Mononuclear cell (primary cell): ENCODE data around the gene TRIM2. TPM values are rescaled to one million over a fixed set of nuclear protein-coding genes. Genes with fewer than 3 reads are reported as not detected.

Experiments used
- H3K27me3 ChIP-seq: 2 replicates; pipeline ENCODE4 v1.6.0; 2011; ENCODE audit warnings: low read length, control low read depth; ENCODE audit not compliant: insufficient read depth
- H3K4me1 ChIP-seq: 2 replicates; pipeline ENCODE4 v1.5.1; 2011; ENCODE audit warnings: mild to moderate bottlenecking, low read length, control low read depth; ENCODE audit not compliant: insufficient read depth
- H3K4me3 ChIP-seq: 2 replicates; pipeline ENCODE4 v1.5.1; 2011; ENCODE audit warnings: mild to moderate bottlenecking, low read length, moderate library complexity
- H3K9me3 ChIP-seq: 2 replicates; pipeline ENCODE4 v1.5.1; 2011; ENCODE audit warnings: low read depth, mild to moderate bottlenecking, control low read depth, low read length
- total RNA-seq: library from RNA; depleted of rRNA; stranded (reverse); fragments of >200 nt; gene quantifications from one replicate; pipeline ENCODE4 v1.2.3, GENCODE V29; 2012

The TRIM2 gene
- total RNA-seq, 1 donor, result 1.7 TPM

DNA sequence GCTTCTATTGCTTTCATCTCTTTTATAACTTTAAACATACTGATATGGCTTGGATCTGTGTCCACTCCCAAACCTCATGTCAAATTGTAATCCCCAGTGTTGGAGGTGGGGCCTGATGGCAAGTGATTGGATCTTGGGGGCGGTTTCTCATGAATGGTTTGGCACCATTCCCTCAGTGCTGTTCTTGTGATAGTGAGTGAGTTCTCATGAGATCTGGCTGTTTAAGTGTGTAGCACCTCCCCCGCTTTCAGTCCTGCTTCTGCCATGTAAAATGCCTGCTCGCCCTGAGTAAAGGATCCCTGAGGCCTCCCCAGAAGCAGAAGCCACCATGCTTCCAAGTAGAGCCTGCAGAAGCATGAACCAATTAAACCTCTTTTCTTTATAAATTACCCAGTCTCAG is 157.9 kb downstream of the TRIM2 start:
- Histone ChIP-seq H3K9me3 (no peaks in the 10 kb centered on the region), H3K4me1 (no peaks in the 10 kb centered on the region), H3K4me3 (no peak overlapping the region), H3K27me3 (no peaks in the 10 kb centered on the region)

DNA sequence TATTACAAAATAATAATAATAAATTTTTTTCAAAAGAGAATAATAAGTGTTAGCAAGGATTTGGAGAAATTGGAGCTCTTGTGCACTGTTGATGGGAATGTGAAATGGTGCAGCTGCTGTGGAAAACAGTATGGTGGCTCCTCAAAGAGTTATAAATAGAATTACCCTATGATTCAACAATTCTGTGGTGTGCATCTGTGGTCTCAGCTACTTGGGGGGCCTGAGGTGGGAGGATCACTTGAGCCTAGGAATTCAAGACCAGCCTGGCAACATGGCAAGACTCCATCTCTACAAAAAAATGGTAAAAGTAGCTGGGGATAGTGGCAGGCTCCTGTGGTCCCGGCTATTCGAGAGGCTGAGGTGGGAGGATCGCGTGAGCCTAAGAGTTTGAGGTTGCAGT is 159.8 kb downstream of the TRIM2 start:
- no peaks in the 10 kb centered on the region for H3K4me1 ChIP-seq
- no peaks in the 10 kb centered on the region for H3K9me3 ChIP-seq
- H3K27me3 ChIP-seq, result no peaks in the 10 kb centered on the region
- H3K4me3 ChIP-seq, result no peak overlapping the region

DNA sequence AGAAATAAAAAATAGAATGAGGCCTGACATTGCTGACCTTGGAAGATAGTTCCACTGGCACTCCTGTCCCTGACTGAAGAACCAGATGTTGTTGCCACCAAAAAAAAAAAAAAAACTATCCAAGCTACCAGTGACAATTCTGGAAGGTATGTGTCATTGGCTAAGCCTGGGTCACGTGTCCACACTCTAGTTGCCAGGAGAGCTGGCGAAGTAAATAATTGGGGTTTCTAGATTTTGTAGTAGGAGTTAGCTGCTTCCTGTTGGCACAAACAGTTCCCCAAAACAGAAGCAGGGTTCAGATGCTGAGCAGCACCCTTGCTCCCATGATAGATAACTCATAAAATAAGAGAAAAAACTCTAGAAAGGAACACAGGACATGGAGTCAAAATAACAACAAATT is 160.8 kb downstream of the TRIM2 start:
- Histone ChIP-seq H3K4me3 (no peak overlapping the region), H3K27me3 (no peaks in the 10 kb centered on the region), H3K9me3 (no peaks in the 10 kb centered on the region), H3K4me1 (no peaks in the 10 kb centered on the region)

DNA sequence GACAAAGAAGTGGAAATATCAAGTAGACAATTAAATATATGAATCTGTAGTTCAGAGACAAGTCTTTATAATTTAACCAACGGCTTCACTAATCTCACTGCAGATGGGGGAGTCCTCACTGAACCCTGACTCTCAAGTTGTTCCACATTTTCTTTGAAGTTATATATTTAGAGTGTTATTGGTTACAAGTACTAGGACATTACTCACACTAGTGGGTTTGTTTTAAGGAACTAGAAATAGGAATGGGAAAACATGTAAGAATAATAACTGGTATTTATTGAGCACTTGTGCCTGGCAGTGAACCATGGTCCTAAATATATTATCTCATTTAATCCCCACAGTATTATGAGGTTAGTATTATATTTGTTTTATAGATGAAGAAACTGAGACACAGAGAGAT is 162.2 kb downstream of the TRIM2 start:
- H3K9me3 ChIP-seq, result no peaks in the 10 kb centered on the region
- no peaks in the 10 kb centered on the region for H3K27me3 ChIP-seq
- H3K4me1 ChIP-seq, result no peaks in the 10 kb centered on the region
- no peak overlapping the region for H3K4me3 ChIP-seq

DNA sequence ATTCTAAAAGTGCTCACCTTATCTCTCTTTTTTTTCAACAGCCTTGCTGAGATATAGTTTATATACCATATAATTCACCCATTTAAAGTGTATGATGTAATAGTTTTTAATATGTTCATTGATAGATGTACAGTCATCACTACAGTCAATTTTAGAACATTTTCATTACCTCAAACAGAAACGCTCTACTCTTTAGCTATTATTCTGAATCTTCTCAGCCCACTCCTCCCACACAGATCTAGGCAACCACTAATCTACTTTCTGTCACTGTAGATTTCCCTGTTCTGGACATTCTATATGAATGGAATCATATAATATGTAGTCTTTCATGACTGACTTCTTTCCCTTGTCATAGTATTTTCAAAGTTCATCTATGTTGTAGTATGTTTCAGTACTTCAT is 162.8 kb downstream of the TRIM2 start:
- Histone ChIP-seq H3K27me3 (no peaks in the 10 kb centered on the region), H3K9me3 (no peaks in the 10 kb centered on the region), H3K4me1 (no peaks in the 10 kb centered on the region), H3K4me3 (no peak overlapping the region)

DNA sequence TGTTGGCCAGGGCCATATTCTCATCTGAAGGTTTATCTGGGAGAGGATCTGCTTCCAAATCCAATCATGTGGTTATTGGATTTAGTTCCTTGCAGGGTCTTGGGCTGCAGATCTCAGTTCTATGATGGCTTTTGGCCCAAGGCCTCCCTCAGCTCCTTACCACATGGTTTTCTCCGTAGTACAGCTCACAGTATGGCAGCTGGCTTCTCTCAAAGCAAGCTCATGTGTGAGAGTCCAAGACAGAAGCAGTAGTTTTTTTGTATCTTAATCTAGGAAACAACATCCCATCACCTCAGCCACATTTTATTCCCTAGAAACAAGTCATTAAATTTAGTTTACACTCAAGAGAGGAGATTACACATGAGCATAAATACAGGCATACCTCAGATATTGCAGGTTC is 164.8 kb downstream of the TRIM2 start:
- Histone ChIP-seq H3K27me3 (no peaks in the 10 kb centered on the region), H3K4me1 (no peaks in the 10 kb centered on the region), H3K9me3 (no peaks in the 10 kb centered on the region), H3K4me3 (no peak overlapping the region)

DNA sequence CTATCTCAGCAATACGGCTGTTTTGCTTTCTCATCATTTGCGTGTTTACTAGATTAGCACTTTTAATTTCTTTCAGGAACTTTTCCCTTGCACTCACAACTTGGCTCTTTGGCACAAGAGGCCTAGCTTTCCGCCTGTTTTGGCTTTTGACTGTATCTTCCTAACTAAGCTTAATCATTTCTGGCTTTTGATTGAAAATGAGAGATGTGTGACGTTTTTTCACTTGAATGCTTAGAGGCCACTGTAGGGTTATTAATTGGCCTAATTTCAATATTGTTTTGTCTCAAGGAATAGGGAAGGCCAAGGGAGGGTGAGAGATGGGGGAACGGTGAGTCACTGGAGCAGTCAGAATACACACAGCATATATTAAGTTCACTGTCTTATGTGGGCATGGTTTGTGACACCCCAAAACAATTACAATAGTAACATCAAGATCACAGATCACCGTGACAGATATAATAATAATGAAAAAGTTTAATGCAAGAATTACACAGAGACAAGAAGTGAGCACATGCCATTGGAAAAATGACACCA is 167.5 kb downstream of the TRIM2 start:
- no peak overlapping the region for H3K4me3 ChIP-seq
- H3K4me1 ChIP-seq, result no peaks in the 10 kb centered on the region
- H3K9me3 ChIP-seq, result no peaks in the 10 kb centered on the region
- no peaks in the 10 kb centered on the region for H3K27me3 ChIP-seq

DNA sequence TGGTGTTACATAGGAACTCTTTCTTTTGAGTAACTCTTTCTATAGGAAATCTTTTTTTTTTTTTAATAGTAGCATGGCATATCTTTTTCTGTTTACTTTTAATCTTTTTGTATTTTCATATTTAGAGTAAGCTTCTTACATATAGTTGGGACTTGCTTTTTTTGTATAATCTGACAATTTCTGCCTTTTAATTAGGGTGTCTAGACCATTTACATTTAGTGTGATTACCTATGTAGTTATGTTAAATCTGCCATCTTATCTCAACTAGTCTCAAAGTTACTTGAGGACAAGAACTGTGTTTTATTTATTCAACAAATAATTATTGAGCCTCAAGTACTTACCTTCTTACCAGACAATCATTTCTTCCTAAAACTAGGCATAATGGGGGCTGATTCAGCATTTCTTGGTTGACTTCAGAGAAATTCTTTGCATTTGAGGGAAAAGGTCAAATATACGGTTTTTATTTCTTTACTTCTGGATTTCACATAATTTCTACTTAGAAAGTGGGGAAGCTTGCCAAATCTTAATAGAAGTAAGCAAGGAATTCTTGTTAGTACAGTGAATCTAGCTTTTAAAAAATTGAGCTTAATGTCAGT is 168.8 kb downstream of the TRIM2 start:
- Histone ChIP-seq H3K4me3 (no peak overlapping the region), H3K27me3 (no peaks in the 10 kb centered on the region), H3K9me3 (no peaks in the 10 kb centered on the region), H3K4me1 (no peaks in the 10 kb centered on the region)

DNA sequence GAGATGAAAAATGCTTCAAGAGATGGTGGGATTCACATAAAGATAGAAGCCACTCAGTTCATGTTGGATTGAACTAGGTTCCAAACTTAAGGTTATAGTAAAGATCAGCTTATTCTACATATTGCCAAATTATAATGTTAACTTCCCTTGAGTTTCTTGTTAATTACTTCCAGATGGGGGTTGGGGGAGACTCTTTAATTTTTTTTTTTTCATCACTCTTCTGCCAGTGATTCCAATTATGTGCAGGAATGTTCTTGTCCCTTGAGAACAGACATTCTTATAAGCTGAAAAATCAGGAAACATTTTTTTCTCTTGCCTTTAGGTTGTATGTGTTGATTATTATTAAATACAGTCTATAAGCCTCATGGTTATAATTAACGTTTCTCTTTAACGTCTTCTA is 170.2 kb downstream of the TRIM2 start:
- Histone ChIP-seq H3K27me3 (no peaks in the 10 kb centered on the region), H3K9me3 (no peaks in the 10 kb centered on the region), H3K4me3 (no peak overlapping the region), H3K4me1 (no peaks in the 10 kb centered on the region)

DNA sequence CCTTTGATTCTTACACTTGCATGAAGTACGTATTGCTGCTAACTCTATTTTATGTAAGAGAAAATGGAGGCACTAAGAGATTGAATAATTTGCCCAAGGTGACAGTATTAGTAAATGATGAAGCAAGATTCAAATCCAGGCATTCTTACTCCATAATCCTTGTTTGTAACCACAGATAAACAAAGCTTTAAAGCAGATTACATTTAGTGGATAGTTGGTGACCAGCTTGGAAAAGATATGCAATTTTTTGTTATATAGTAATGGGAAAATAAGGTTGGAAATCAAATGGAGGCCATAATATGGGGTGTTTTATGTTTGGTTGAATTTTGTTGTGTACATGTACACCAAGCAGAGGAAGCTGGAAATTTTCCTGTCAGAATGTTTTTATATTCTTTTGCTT is 171.1 kb downstream of the TRIM2 start:
- Histone ChIP-seq H3K4me1 (no peaks in the 10 kb centered on the region), H3K9me3 (no peaks in the 10 kb centered on the region), H3K4me3 (no peak overlapping the region), H3K27me3 (no peaks in the 10 kb centered on the region)

DNA sequence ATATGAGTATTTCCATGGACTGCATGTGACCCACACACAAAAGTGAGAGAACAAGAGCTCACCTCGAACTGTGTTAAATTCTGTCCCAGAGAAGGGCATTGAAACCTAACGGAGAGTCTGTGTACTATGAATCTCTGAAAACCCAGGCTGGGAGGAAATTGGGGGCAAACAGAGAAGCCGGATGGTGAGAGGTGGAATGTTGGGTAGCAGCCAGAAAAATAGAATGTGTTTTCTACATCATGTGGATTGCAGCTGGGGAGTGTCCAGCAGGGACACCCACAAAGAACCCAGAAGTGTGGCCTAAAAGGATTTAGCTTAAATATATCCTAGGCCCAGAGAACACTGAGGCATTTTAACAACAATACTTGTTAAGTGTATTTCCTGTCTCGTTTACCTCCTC is 178.9 kb downstream of the TRIM2 start:
- Histone ChIP-seq H3K4me1 (no peaks in the 10 kb centered on the region), H3K4me3 (no peak overlapping the region), H3K9me3 (no peaks in the 10 kb centered on the region), H3K27me3 (no peaks in the 10 kb centered on the region)

DNA sequence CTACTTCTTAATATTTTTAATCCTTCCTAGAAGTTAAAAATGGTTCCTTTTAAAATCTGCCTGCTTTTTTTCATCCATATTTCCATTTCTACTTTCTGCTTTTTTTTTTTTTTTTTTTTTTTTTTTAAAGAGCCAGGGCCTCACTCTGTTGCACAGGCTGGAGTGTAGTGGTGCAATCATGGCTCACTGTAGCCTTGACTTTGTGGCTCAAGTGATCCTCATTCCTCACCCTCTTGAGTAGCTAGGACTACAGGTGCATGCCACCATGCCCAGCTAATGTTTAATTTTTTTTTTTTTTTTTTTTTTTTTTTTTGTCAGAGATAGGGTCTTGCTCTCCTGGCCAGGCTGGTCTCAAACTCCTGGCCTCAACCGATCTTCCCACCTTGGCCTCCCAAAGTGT is 179.9 kb downstream of the TRIM2 start:
- H3K27me3 ChIP-seq, result no peaks in the 10 kb centered on the region
- H3K4me3 ChIP-seq, result no peak overlapping the region
- no peaks in the 10 kb centered on the region for H3K4me1 ChIP-seq
- H3K9me3 ChIP-seq, result no peaks in the 10 kb centered on the region

DNA sequence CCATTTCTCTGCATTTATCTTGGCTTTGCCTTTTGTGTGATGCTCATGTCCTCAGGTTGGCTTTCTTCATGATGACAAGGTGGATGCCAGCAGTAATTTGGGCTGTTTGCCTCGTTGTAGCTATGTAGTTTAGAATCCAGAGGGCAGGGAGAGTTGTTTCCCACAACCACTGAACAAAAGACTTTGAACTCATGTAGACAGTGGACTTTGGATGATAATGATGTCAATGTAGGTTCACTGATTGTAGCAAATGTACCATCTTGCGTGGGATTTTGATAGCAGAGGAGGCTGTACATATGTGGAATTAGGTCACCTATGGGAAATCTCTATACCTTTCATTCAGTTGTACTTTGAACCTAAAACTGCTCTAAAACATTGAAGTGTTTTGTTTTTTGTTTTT is 181.5 kb downstream of the TRIM2 start:
- no peaks in the 10 kb centered on the region for H3K4me1 ChIP-seq
- H3K4me3 ChIP-seq, result no peak overlapping the region
- H3K9me3 ChIP-seq, result no peaks in the 10 kb centered on the region
- no peaks in the 10 kb centered on the region for H3K27me3 ChIP-seq

DNA sequence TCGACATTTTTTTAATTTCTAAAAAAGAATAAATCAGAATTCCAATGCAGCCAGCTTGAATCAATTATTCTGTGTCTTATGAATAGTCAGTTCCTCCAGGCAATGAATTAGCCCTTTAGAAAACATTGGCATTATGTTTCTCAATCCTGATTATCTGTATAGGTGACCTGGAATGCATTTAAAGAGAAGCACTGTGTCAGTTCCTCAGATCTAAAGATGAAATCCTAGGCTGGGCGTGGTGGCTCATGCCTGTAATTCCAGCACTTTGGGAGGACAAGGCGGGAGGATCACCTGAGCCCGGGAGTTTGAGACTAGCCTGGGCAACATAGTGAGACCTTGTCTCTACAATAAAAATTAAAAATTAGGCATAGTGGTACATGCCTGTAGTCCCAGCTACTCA is 183.7 kb downstream of the TRIM2 start:
- Histone ChIP-seq H3K4me3 (no peak overlapping the region), H3K9me3 (no peaks in the 10 kb centered on the region), H3K4me1 (no peaks in the 10 kb centered on the region), H3K27me3 (no peaks in the 10 kb centered on the region)
